A172 (cell line): Measurements from ENCODE around the gene ZNF674. TPM values are rescaled to one million over a fixed set of nuclear protein-coding genes. Genes with fewer than 3 reads are reported as not detected.
"Not testable (repeated sequence)": the region's sequence is repeated elsewhere in the genome, so short reads cannot be mapped to it uniquely, and the experiment has no call there.

Experiments used
- DNase-seq: peaks from one replicate; pipeline ENCODE4 v3.0.0-alpha.2; 2015; ENCODE audit warnings: low spot score
- total RNA-seq: library from RNA; depleted of rRNA; stranded (reverse); fragments of >200 nt; shearing (Covaris generic); gene quantifications from 2 replicates; pipeline ENCODE4 v1.2.3, GENCODE V29; 2014; rRNA removed

ZNF674 gene
- total RNA-seq, 1 experiment from 2014 or later: 2.0 TPM

GRCh38 chrX:46463682-46464081, 81.5 kb downstream of the ZNF674 start:
- no peak for DNase-seq

- no peak for DNase-seq
Measured at GRCh38 chrX:46461660-46462191, 83.5 kb downstream of the ZNF674 start.

GRCh38 chrX:46460801-46461659, 84.2 kb downstream of the ZNF674 start:
- not testable (repeated sequence) for DNase-seq

GRCh38 chrX:46459603-46460002, 85.6 kb downstream of the ZNF674 start:
- DNase-seq: no peak

GRCh38 chrX:46456125-46456922, 88.9 kb downstream of the ZNF674 start:
- DNase-seq: no peak

Other genes with a start within 250 kb of the ZNF674 start
- gene CHST7, start 28.3 kb upstream of the ZNF674 start, total RNA-seq: 3.0 and 6.4 TPM in 2 replicates
- gene SLC9A7, start 213.7 kb upstream of the ZNF674 start, total RNA-seq: 9.7 and 11.3 TPM in 2 replicates